AG09319 (cell line): Measurements from ENCODE around the gene PRDX2.

ENCODE experiments used
- DNase-seq: peaks from one replicate; pipeline ENCODE4 v3.0.0-alpha.2; 2010; ENCODE audit warnings: low read depth; ENCODE audit errors: extremely low read depth
- CTCF ChIP-seq: IDR thresholded peaks from 2 replicates; pipeline ENCODE4 v1.5.1; 2011; ENCODE audit warnings: low read depth, mild to moderate bottlenecking, inconsistent platforms, low read length, moderate library complexity

The PRDX2 gene

GRCh38 chr19:12840091-12841079, 38.8 kb upstream of the PRDX2 start:
- DNase-seq, result no peak

GRCh38 chr19:12838886-12839756, 37.5 kb upstream of the PRDX2 start:
- DNase-seq, result no peak
- no peak for TF ChIP-seq CTCF

More at GRCh38 chr19:12840091-12841079, 38.8 kb upstream of the PRDX2 start:
- TF ChIP-seq CTCF, result no peak

GRCh38 chr19:12838182-12838885, 36.7 kb upstream of the PRDX2 start, which contains the start of gene MAST1:
Gene MAST1 (plus strand): TSS chr19:12838515. CDS start chr19:12838573, 58 bp downstream.
- no peak for DNase-seq
- TF ChIP-seq CTCF, result peak; percentile 9

- no peak for TF ChIP-seq CTCF
- DNase-seq, result no peak
These were observed 35.6 kb upstream of the PRDX2 start for GRCh38 chr19:12837225-12837624.

GRCh38 chr19:12836529-12836863, 34.9 kb upstream of the PRDX2 start:
- DNase-seq, result no peak
- TF ChIP-seq CTCF, result no peak

GRCh38 chr19:12834976-12835757, 33.6 kb upstream of the PRDX2 start:
- DNase-seq, result no peak
- TF ChIP-seq CTCF, result no peak
